HG03066 (cell line): ENCODE data around the gene EEFSEC.

ENCODE experiments used
- ATAC-seq: cut with Tn5 transposase; IDR thresholded peaks from one replicate; pipeline ENCODE4 v1.9.1; 2021; ENCODE audit warnings: low read depth; ENCODE audit not compliant: unreplicated experiment

Gene EEFSEC

GRCh38 chr3:128281461-128282367 lies 128.4 kb downstream of the EEFSEC start:
- ATAC-seq: no peak

GRCh38 chr3:128282380-128283196 lies 129.3 kb downstream of the EEFSEC start:
- ATAC-seq: no peak

GRCh38 chr3:128283421-128283820 lies 130.1 kb downstream of the EEFSEC start:
- ATAC-seq: no peak

GRCh38 chr3:128285042-128285966 lies 132.0 kb downstream of the EEFSEC start:
- ATAC-seq: no peak

- no peak for ATAC-seq
These were observed 132.7 kb downstream of the EEFSEC start for GRCh38 chr3:128285967-128286321.

- no peak for ATAC-seq
These were observed 133.4 kb downstream of the EEFSEC start for GRCh38 chr3:128286691-128287090.

- ATAC-seq: no peak
These were observed 133.9 kb downstream of the EEFSEC start for GRCh38 chr3:128287216-128287615.

GRCh38 chr3:128289534-128289933 lies 136.3 kb downstream of the EEFSEC start:
- no peak for ATAC-seq

GRCh38 chr3:128290484-128290883 lies 137.2 kb downstream of the EEFSEC start:
- no peak for ATAC-seq

GRCh38 chr3:128293930-128294329 lies 140.6 kb downstream of the EEFSEC start:
- ATAC-seq: no peak

- no peak for ATAC-seq
These were observed 141.8 kb downstream of the EEFSEC start for GRCh38 chr3:128294999-128295468.

GRCh38 chr3:128296469-128297251 lies 143.4 kb downstream of the EEFSEC start:
- no peak for ATAC-seq

- no peak for ATAC-seq
These were observed 144.3 kb downstream of the EEFSEC start for GRCh38 chr3:128297401-128298138.

GRCh38 chr3:128301186-128302023 lies 148.1 kb downstream of the EEFSEC start:
- no peak for ATAC-seq

GRCh38 chr3:128306481-128306880 lies 153.2 kb downstream of the EEFSEC start:
- no peak for ATAC-seq

- ATAC-seq: no peak
These were observed 153.8 kb downstream of the EEFSEC start for GRCh38 chr3:128307029-128307633.

GRCh38 chr3:128307781-128308469 lies 154.6 kb downstream of the EEFSEC start:
- no peak for ATAC-seq
